ENCODE results near the gene TMSB4X. TPM values are rescaled to one million over a fixed set of nuclear protein-coding genes. Genes with fewer than 3 reads are reported as not detected.

Gene TMSB4X
- total and polyA plus RNA-seq, 2 experiments from 2014 or later, result 3,286 to 9,298 TPM

DNA sequence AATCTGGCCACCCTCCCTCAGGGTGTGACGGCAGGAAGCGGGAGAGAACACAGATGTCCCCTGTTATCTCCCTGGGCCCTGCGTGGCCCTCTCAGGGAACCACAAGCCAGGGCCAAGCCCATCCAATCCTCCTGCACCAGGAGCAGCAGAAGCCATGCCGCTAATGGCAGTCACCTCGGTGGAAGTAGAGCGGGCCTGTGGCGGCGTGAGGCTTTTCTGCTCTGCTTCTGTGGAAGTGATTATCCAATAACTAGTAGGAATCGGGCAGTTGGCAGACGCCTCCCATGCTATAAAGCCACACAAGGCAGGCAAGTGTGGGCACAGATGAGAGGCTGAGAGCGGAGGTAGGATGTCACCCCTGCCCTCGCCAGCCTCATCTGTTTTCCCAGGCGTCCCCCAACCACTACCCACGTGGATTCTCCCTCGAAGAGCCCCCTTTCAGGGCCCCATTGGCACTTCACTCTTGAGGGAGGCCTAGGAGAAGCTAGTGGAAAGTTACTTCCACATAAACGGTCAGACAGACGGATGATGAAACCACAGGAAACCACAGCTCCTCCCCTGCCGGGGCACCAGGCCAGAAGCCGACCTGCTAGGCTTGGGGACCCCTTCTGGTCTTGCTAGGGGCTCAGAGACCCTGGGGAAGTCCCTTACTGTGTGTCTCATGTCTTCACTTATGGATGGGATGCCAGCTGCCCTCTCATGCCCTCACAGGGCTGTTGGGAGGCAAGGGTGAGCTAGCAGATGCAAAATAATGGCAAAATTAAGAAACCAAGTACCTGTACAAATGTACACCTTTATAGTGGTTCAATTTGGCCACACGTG lies 18.8 kb upstream of the TMSB4X start:
- peak overlapping the region; percentile 87 for H3K27ac ChIP-seq
- H3K9me3 ChIP-seq (ENCODE audit: low read depth), result no peaks in the 10 kb centered on the region
- no peaks in the 10 kb centered on the region for H3F3A ChIP-seq (ENCODE audit: insufficient read depth)
- H3K9me2 ChIP-seq (ENCODE audit: insufficient read depth), result no peaks in the 10 kb centered on the region
- TF ChIP-seq EZH2 (IDR thresholded peaks at IDR 0.05; ENCODE audit: insufficient read depth, poor library complexity, severe bottlenecking) (no peak), EZH2phosphoT487 (IDR thresholded peaks at IDR 0.05; ENCODE audit: insufficient read depth, low read depth) (no peak)
- peak; percentile 72 for DNase-seq
- H3K36me3 ChIP-seq (ENCODE audit: low read depth), result no peaks in the 10 kb centered on the region
- H3K4me1 ChIP-seq (ENCODE audit: insufficient read depth), result peaks cover 15% of the 10 kb centered on the region
- H3K4me3 ChIP-seq, result no peak overlapping the region
- no peaks in the 10 kb centered on the region for H3K79me2 ChIP-seq (ENCODE audit: insufficient read depth)
- H2AFZ ChIP-seq, result peak overlapping the region; percentile 87
- H3K9ac ChIP-seq, result peak overlapping the region; percentile 63
- H4K20me1 ChIP-seq (ENCODE audit: insufficient read depth), result no peaks in the 10 kb centered on the region
- H3K4me2 ChIP-seq (ENCODE audit: unreplicated experiment), result peak overlapping the region; percentile 43
- no peaks in the 10 kb centered on the region for H3K27me3 ChIP-seq (replicated peaks; ENCODE audit: insufficient read depth)
- in situ Hi-C loops (cut with MboI), result no loop called here
- whole genome bisulfite sequencing, 2 experiments (ENCODE audit: low coverage in 1 of 2, low lambda C conversion rate in 2 of 2, missing lambda C conversion rate in 2 of 2), result 53 to 54% methylated on average over 19 to 20 of the region's 20 CpGs

DNA sequence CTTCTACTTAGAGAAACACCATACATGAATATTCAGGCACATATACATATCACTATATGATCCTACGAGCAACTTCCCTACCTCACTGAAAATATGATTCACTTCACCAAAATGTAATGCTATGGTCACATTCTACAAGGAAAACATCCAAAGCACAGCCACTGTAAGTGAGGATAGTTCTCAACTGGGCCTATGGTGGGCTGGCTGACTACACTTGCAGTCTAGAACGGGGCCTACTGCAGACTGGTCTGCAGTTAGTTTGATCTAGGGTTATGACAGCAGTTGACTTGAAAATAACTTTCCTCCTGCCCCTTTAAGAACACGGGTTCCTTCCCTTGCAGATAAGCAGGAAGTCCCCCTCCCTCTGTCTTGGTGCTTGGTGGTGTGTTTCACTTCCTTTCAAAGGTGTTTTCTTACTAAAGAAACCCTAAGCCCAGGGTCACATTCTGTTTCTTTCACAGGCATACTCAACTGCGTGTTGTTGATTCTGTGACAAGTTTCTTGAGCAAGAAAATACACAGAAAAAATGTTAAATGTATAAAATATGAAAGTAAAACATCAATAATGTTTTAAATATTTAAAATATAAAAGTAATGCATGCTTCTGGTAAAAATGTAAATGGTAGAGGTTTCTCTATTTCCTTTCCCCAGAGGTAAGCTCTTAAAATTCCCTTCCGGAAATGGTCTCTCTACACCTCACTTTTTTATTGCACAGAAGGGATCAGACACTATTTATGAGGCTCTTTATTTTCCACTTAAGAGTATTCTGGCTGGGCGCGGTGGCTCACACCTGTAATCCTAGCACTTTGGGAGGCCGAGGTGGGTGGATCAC lies 18.0 kb upstream of the TMSB4X start:
- H3K9ac ChIP-seq, result peak overlapping the region; percentile 63
- TF ChIP-seq EZH2 (IDR thresholded peaks at IDR 0.05; ENCODE audit: insufficient read depth, poor library complexity, severe bottlenecking) (no peak), EZH2phosphoT487 (IDR thresholded peaks at IDR 0.05; ENCODE audit: insufficient read depth, low read depth) (no peak)
- in situ Hi-C loops (cut with MboI), result no loop called here
- H3K27me3 ChIP-seq (replicated peaks; ENCODE audit: insufficient read depth), result no peaks in the 10 kb centered on the region
- H3F3A ChIP-seq (ENCODE audit: insufficient read depth), result no peaks in the 10 kb centered on the region
- 84 to 87% methylated on average over 6 to 8 of the region's 8 CpGs for WGBS, 2 experiments (ENCODE audit: low coverage in 1 of 2, low lambda C conversion rate in 2 of 2, missing lambda C conversion rate in 2 of 2)
- H3K9me3 ChIP-seq (ENCODE audit: low read depth), result no peaks in the 10 kb centered on the region
- peak overlapping the region; percentile 87 for H3K27ac ChIP-seq
- H3K36me3 ChIP-seq (ENCODE audit: low read depth), result no peaks in the 10 kb centered on the region
- H3K4me2 ChIP-seq (ENCODE audit: unreplicated experiment), result peak overlapping the region; percentile 43
- peak; percentile 35 for DNase-seq
- peak overlapping the region; percentile 87 for H2AFZ ChIP-seq
- no peak overlapping the region for H3K4me3 ChIP-seq
- no peaks in the 10 kb centered on the region for H3K9me2 ChIP-seq (ENCODE audit: insufficient read depth)
- no peaks in the 10 kb centered on the region for H3K79me2 ChIP-seq (ENCODE audit: insufficient read depth)
- peaks cover 15% of the 10 kb centered on the region for H3K4me1 ChIP-seq (ENCODE audit: insufficient read depth)
- H4K20me1 ChIP-seq (ENCODE audit: insufficient read depth), result no peaks in the 10 kb centered on the region

DNA sequence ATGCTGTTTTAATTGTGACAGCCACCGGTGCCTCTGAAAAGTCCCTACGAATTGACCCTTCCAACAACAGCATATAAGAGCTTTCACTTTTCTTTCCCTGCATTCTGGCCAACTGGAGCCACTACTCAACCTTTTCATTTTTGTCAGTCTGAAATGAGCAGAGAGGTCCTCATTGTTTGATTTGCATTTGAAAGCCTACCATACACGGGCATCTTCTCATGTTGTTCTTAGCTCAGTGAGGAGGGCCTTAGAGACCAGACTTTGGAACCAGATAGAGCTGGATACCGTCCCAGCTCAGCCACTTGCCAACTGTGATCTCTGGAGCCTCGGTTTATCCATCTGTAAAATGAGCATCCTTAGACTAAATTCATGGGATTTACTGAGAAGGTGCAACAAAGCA lies 16.9 kb upstream of the TMSB4X start:
- WGBS, 2 experiments (ENCODE audit: low coverage in 1 of 2, low lambda C conversion rate in 2 of 2, missing lambda C conversion rate in 2 of 2), result 76 to 80% methylated on average over 5 of the region's 5 CpGs
- no peak overlapping the region for H3K9ac ChIP-seq
- H3K4me3 ChIP-seq, result no peak overlapping the region
- no peaks in the 10 kb centered on the region for H3K9me2 ChIP-seq (ENCODE audit: insufficient read depth)
- H3F3A ChIP-seq (ENCODE audit: insufficient read depth), result no peaks in the 10 kb centered on the region
- no peak overlapping the region for H3K4me2 ChIP-seq (ENCODE audit: unreplicated experiment)
- in situ Hi-C loops (cut with MboI), result no loop called here
- TF ChIP-seq EZH2 (IDR thresholded peaks at IDR 0.05; ENCODE audit: insufficient read depth, poor library complexity, severe bottlenecking) (no peak), EZH2phosphoT487 (IDR thresholded peaks at IDR 0.05; ENCODE audit: insufficient read depth, low read depth) (no peak)
- H3K27ac ChIP-seq, result no peak overlapping the region
- no peaks in the 10 kb centered on the region for H3K79me2 ChIP-seq (ENCODE audit: insufficient read depth)
- H3K4me1 ChIP-seq (ENCODE audit: insufficient read depth), result peaks cover 15% of the 10 kb centered on the region
- H2AFZ ChIP-seq, result no peak overlapping the region
- H3K36me3 ChIP-seq (ENCODE audit: low read depth), result no peaks in the 10 kb centered on the region
- H4K20me1 ChIP-seq (ENCODE audit: insufficient read depth), result no peaks in the 10 kb centered on the region
- no peak for DNase-seq
- H3K27me3 ChIP-seq (replicated peaks; ENCODE audit: insufficient read depth), result no peaks in the 10 kb centered on the region
- H3K9me3 ChIP-seq (ENCODE audit: low read depth), result no peaks in the 10 kb centered on the region

DNA sequence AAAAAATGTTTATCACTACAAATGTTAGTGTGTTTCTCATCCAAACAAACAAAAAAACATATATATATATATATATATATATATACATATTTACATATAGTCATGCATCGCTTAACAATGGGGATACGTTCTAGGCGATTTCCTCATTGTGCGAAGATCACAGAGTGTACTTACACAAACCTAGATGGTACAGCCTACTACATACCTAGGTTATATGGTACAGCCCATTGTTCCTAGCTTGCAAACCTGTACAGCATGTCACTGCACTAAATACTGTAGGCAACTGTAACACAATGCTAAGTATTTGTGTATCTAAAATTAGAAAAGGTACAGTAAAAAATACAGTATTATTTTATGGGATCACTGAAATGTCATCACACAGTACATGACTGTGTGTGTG lies 16.4 kb upstream of the TMSB4X start:
- peaks cover 15% of the 10 kb centered on the region for H3K4me1 ChIP-seq (ENCODE audit: insufficient read depth)
- H3K4me3 ChIP-seq, result no peak overlapping the region
- no peaks in the 10 kb centered on the region for H3F3A ChIP-seq (ENCODE audit: insufficient read depth)
- H3K9me3 ChIP-seq (ENCODE audit: low read depth), result no peaks in the 10 kb centered on the region
- no peak for DNase-seq
- no peak overlapping the region for H3K27ac ChIP-seq
- in situ Hi-C loops (cut with MboI), result no loop called here
- H3K4me2 ChIP-seq (ENCODE audit: unreplicated experiment), result no peak overlapping the region
- H4K20me1 ChIP-seq (ENCODE audit: insufficient read depth), result no peaks in the 10 kb centered on the region
- WGBS, 2 experiments (ENCODE audit: low coverage in 1 of 2, low lambda C conversion rate in 2 of 2, missing lambda C conversion rate in 2 of 2), result 100% methylated on average over 4 of the region's 4 CpGs
- H3K27me3 ChIP-seq (replicated peaks; ENCODE audit: insufficient read depth), result no peaks in the 10 kb centered on the region
- H3K9me2 ChIP-seq (ENCODE audit: insufficient read depth), result no peaks in the 10 kb centered on the region
- no peak overlapping the region for H2AFZ ChIP-seq
- no peaks in the 10 kb centered on the region for H3K36me3 ChIP-seq (ENCODE audit: low read depth)
- H3K79me2 ChIP-seq (ENCODE audit: insufficient read depth), result no peaks in the 10 kb centered on the region
- no peak for TF ChIP-seq EZH2 (IDR thresholded peaks at IDR 0.05; ENCODE audit: insufficient read depth, poor library complexity, severe bottlenecking)
- no peak for TF ChIP-seq EZH2phosphoT487 (IDR thresholded peaks at IDR 0.05; ENCODE audit: insufficient read depth, low read depth)
- H3K9ac ChIP-seq, result no peak overlapping the region
